ENCODE results near the gene EEF1AKMT3.

Gene EEF1AKMT3

DNA sequence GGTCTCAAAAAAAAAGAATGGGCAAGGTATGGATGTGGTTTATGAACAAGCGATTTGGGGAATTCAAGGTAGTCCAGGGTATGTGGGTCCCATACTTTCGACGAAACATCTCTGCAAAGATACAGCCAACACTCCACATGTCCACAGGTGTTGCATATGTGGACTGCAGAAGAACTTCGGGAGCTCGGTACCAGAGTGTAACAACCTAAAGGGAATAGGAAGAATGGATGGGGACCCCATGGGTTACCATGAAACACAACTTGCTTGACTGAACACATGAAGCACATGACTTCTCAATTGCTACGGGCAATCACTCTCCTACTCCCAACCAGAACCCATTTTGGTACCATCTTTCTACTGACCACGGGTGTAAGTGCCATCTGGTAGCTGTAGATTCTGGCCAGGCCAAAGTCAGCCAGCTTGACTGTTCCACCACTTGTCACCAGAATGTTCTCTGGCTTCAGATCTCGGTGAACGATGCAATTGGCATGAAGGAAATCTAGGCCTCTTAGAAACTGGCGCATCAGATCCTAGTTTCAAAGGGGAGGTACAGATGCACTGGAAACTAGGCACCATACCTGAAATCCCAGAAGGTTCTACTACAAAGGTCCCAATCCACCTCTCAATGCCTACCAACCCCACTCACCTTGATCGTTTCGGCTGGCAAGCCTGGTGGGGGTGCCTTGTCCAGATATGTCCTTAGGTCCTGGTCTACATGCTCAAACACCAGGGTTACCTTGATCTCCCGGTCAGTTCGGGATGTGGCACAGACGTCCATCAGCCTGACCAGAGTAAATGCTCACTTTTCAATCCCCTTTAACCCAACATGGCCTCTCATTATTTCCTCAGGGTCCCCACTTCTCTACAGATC, 21.6 kb upstream of the EEF1AKMT3 start:
- Histone ChIP-seq H3K27ac (peak overlapping the region; percentile 88), H3K79me2 (no peaks in the 10 kb centered on the region)

DNA sequence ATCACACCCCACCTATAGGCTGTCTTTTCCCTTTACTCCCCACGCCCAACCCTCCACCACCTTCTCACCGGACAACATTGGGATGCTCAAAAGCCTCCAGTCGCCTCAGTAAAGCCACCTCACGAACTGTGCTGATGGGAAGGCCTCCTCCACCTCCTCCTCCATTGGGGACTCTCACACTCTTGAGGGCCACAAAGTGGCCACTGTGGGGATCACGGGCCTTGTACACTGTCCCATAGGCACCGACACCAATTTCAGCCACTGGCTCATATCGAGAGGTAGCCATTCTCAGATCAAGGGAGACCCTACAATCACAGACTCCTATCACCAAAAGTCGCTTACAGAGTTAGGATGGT, 21.0 kb upstream of the EEF1AKMT3 start:
- Histone ChIP-seq H3K4me1 (peaks cover 9% of the 10 kb centered on the region), H3K4me2 (ENCODE audit: low read length) (peak overlapping the region; percentile 88), H3K27ac (peak overlapping the region; percentile 88), H3K9ac (no peak overlapping the region), H3K79me2 (peaks cover 2% of the 10 kb centered on the region), H3K4me3 (ENCODE audit: low read depth, low read length) (peak overlapping the region; percentile 94), H3K36me3 (ENCODE audit: control insufficient read depth, insufficient read depth, low read length) (no peaks in the 10 kb centered on the region), H3K27me3 (ENCODE audit: control insufficient read depth, insufficient read depth, low read length) (no peaks in the 10 kb centered on the region), H3K9me3 (ENCODE audit: control insufficient read depth, low read length) (no peaks in the 10 kb centered on the region), H2AFZ (peak overlapping the region; percentile 91)
- TF ChIP-seq, protein P1, sequence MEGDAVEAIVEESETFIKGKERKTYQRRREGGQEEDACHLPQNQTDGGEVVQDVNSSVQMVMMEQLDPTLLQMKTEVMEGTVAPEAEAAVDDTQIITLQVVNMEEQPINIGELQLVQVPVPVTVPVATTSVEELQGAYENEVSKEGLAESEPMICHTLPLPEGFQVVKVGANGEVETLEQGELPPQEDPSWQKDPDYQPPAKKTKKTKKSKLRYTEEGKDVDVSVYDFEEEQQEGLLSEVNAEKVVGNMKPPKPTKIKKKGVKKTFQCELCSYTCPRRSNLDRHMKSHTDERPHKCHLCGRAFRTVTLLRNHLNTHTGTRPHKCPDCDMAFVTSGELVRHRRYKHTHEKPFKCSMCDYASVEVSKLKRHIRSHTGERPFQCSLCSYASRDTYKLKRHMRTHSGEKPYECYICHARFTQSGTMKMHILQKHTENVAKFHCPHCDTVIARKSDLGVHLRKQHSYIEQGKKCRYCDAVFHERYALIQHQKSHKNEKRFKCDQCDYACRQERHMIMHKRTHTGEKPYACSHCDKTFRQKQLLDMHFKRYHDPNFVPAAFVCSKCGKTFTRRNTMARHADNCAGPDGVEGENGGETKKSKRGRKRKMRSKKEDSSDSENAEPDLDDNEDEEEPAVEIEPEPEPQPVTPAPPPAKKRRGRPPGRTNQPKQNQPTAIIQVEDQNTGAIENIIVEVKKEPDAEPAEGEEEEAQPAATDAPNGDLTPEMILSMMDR (IDR thresholded peaks at IDR 0.05) = no peak

More for the DNA sequence above, 21.6 kb upstream of the EEF1AKMT3 start:
- peak overlapping the region; percentile 88 for H3K4me2 ChIP-seq (ENCODE audit: low read length)
- H3K9ac ChIP-seq = no peak overlapping the region
- H3K9me3 ChIP-seq (ENCODE audit: control insufficient read depth, low read length) = no peaks in the 10 kb centered on the region
- no peak overlapping the region for H2AFZ ChIP-seq
- no peaks in the 10 kb centered on the region for H3K27me3 ChIP-seq (ENCODE audit: control insufficient read depth, insufficient read depth, low read length)
- H3K4me1 ChIP-seq = peaks cover 9% of the 10 kb centered on the region
- TF ChIP-seq, protein P1 (IDR thresholded peaks at IDR 0.05) = no peak
- H3K36me3 ChIP-seq (ENCODE audit: control insufficient read depth, insufficient read depth, low read length) = no peaks in the 10 kb centered on the region
- H3K4me3 ChIP-seq (ENCODE audit: low read depth, low read length) = peak overlapping the region; percentile 94

DNA sequence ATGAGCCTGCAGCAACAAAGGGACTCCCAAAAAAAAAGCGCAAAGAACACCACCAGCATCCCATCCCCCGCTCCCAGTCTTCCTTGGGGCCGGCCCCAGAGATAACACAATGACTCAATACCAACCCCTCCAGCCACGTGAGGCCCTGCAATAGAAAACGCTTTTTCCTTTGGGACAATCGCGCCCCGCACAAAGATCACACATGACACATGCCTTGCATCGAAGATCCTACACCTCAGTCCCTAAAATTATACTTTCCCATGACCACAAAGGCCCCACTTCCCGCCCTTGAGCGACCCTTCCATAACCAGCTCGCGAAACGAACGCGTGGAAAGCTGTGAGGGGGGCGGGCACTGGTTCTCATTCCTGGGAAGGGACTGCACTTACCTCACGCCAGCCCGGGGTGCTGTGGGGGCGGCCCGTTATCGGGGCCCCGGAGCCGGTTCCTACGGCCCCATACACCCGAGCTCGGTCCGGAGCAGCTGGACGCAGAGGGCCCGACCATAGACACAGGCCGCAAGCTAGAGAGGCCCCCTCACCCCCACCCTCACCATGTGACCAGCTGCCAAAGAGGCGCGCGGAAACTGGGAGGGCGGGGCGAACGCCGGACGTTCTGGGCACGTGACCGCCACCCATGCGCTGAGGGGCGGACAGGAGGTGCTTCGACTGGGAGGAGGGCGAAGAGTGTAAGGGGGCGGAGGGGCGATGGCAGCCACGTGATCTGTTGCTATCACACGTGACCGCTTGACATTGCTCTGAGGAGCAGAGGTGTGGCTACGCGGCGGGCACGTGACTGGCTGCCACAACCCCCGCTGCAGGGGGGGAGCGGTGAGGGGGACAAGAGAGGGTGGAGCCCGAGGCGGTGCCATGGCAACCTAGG, 20.4 kb upstream of the EEF1AKMT3 start, which contains the start of gene CDK4:
Gene CDK4, minus strand, starts transcription at position 523 of the 880 bp plus-strand sequence. CDS start 593 bp downstream, outside the sequence.
- Histone ChIP-seq H3K4me3 (ENCODE audit: low read depth, low read length) (peak within 1 kb of the TSS; percentile 94), H3K4me1 (peaks cover 9% of the 10 kb centered on the region)
- TF ChIP-seq, protein P1 (IDR thresholded peaks at IDR 0.05) = no peak

DNA sequence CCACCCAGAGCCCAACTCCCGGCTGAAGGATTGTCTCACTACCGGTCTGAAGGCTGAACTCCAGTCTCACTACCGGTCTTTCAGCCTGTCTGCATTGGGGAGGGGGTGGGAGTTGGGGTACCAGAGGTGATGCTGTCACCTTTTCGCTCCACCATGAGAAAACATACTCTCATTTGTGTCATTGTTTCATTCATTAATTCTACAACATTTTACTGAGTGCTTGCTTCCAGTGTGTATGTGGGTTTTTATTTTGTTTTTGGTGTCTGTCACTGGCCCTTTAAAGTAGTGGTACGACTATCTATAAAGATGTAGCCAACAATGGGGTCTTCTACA, 19.8 kb upstream of the EEF1AKMT3 start:
- Histone ChIP-seq H3K4me1 (peaks cover 9% of the 10 kb centered on the region), H3K27me3 (ENCODE audit: control insufficient read depth, insufficient read depth, low read length) (no peaks in the 10 kb centered on the region), H3K79me2 (peaks cover 5% of the 10 kb centered on the region), H3K9me3 (ENCODE audit: control insufficient read depth, low read length) (no peaks in the 10 kb centered on the region), H3K9ac (no peak overlapping the region), H3K4me2 (ENCODE audit: low read length) (peak overlapping the region; percentile 66), H3K36me3 (ENCODE audit: control insufficient read depth, insufficient read depth, low read length) (no peaks in the 10 kb centered on the region), H2AFZ (peak overlapping the region; percentile 57), H3K27ac (peak overlapping the region; percentile 83), H3K4me3 (ENCODE audit: low read depth, low read length) (peak overlapping the region; percentile 94)
- TF ChIP-seq, protein P1 (IDR thresholded peaks at IDR 0.05) = no peak

More for the DNA sequence above, 20.4 kb upstream of the EEF1AKMT3 start, which contains the start of gene CDK4:
- H3K9ac ChIP-seq = peak within 1 kb of the TSS; percentile 65
- peak within 1 kb of the TSS; percentile 88 for H3K4me2 ChIP-seq (ENCODE audit: low read length)
- H2AFZ ChIP-seq = peak within 1 kb of the TSS; percentile 91
- H3K9me3 ChIP-seq (ENCODE audit: control insufficient read depth, low read length) = no peaks in the 10 kb centered on the region
- no peaks in the 10 kb centered on the region for H3K36me3 ChIP-seq (ENCODE audit: control insufficient read depth, insufficient read depth, low read length)
- H3K79me2 ChIP-seq = peaks cover 5% of the 10 kb centered on the region
- H3K27me3 ChIP-seq (ENCODE audit: control insufficient read depth, insufficient read depth, low read length) = no peaks in the 10 kb centered on the region
- H3K27ac ChIP-seq = peak within 1 kb of the TSS; percentile 88

Data from parathyroid adenoma (tissue), 2 donors.